ENCODE measurements around the gene SMIM5. TPM values are rescaled to one million over a fixed set of nuclear protein-coding genes. Genes with fewer than 3 reads are reported as not detected.

Gene SMIM5
- total RNA-seq, 1 experiment from 2014 or later = 0.24 TPM

GRCh38 chr17:75617675-75618074 is 15.6 kb upstream of the SMIM5 start:
- Histone ChIP-seq H2BK5ac (ENCODE audit: insufficient read length, low read length) (no peak overlapping the region), H2BK15ac (ENCODE audit: low read depth, low read length) (no peak overlapping the region), H3K79me2 (ENCODE audit: insufficient read depth, low read length) (no peaks in the 10 kb centered on the region), H3K27ac (ENCODE audit: insufficient read length, low read depth, low read length) (no peak overlapping the region), H4K8ac (replicated peaks; ENCODE audit: insufficient read length, low read depth, low read length) (no peak overlapping the region), H2BK120ac (ENCODE audit: low read depth, low read length, poor library complexity, severe bottlenecking) (no peak overlapping the region), H3K9ac (ENCODE audit: extremely low read depth, insufficient read length, low read length) (no peak overlapping the region), H4K5ac (ENCODE audit: insufficient read length, low read depth, low read length) (no peak overlapping the region), H3T11ph (ENCODE audit: low read length) (no peak overlapping the region), H3K14ac (ENCODE audit: insufficient read depth, low read length) (no peak overlapping the region), H3K27me3 (ENCODE audit: insufficient read depth, low read length) (no peaks in the 10 kb centered on the region; the same call in 1 of the 2 replicates), H4K20me1 (ENCODE audit: control insufficient read depth, insufficient read depth, insufficient read length) (no peaks in the 10 kb centered on the region), H2AK5ac (ENCODE audit: insufficient read length, low read length) (no peak overlapping the region), H4K91ac (ENCODE audit: insufficient read length, low read depth, low read length) (no peak overlapping the region), H3K56ac (ENCODE audit: insufficient read length, low read depth, low read length) (no peak overlapping the region), H3K79me1 (ENCODE audit: insufficient read depth, low read depth, low read length, poor library complexity, severe bottlenecking) (no peaks in the 10 kb centered on the region), H2AFZ (ENCODE audit: low read length) (no peak overlapping the region), H2BK12ac (ENCODE audit: insufficient read length, low read depth, low read length) (no peak overlapping the region), H3K23me2 (ENCODE audit: insufficient read length, low read depth, low read length, poor library complexity, severe bottlenecking) (no peaks in the 10 kb centered on the region), H3K4me2 (ENCODE audit: insufficient read depth, insufficient read length, low read length) (no peak overlapping the region), H3K9me3 (ENCODE audit: control insufficient read depth, low read depth, low read length) (no peaks in the 10 kb centered on the region), H3K23ac (ENCODE audit: insufficient read length, low read depth, low read length) (no peak overlapping the region), H3K18ac (ENCODE audit: insufficient read length, low read depth, low read length) (no peak overlapping the region), H2BK20ac (ENCODE audit: low read depth, low read length, poor library complexity, severe bottlenecking) (no peak overlapping the region), H3K4ac (ENCODE audit: low read depth, low read length) (no peak overlapping the region), H3K4me1 (ENCODE audit: insufficient read depth, low read length) (no peaks in the 10 kb centered on the region)
- no peak for TF ChIP-seq CTCF (conservative IDR thresholded peaks at IDR 0.05)
- no CpG with 5 or more reads among the region's 11 CpGs for WGBS (ENCODE audit: extremely low coverage, insufficient read length, low lambda C conversion rate)
- Mint-ChIP-seq H3K27me3 (ENCODE audit: low read depth) (peaks cover 7% of the 10 kb centered on the region), H3K4me1 (peaks cover 0 to 5% of the 10 kb centered on the region in 2 experiments; a peak in 1 of 4 replicates), H3K4me3 (no peak overlapping the region), H3K9me3 (no peaks in the 10 kb centered on the region), H3K27ac (0 out of 7 replicates have a peak overlapping the region, but pooled peaks of 1 of the 3 experiments have one; percentile 31), H3K36me3 (ENCODE audit: insufficient read depth in 1 of 3, low read depth in 3 of 3) (no peaks in the 10 kb centered on the region)
- no peak for DNase-seq

Measured in H9 (cell line).